ENCODE results near the gene PLA2G6. TPM values are rescaled to one million over a fixed set of nuclear protein-coding genes. Genes with fewer than 3 reads are reported as not detected.

The PLA2G6 gene
- total and polyA plus RNA-seq, 2 of the 8 experiments (the other 6 are each of a cell fraction or from before 2014, with no cell fraction given) = 13.2 to 21.0 TPM

DNA sequence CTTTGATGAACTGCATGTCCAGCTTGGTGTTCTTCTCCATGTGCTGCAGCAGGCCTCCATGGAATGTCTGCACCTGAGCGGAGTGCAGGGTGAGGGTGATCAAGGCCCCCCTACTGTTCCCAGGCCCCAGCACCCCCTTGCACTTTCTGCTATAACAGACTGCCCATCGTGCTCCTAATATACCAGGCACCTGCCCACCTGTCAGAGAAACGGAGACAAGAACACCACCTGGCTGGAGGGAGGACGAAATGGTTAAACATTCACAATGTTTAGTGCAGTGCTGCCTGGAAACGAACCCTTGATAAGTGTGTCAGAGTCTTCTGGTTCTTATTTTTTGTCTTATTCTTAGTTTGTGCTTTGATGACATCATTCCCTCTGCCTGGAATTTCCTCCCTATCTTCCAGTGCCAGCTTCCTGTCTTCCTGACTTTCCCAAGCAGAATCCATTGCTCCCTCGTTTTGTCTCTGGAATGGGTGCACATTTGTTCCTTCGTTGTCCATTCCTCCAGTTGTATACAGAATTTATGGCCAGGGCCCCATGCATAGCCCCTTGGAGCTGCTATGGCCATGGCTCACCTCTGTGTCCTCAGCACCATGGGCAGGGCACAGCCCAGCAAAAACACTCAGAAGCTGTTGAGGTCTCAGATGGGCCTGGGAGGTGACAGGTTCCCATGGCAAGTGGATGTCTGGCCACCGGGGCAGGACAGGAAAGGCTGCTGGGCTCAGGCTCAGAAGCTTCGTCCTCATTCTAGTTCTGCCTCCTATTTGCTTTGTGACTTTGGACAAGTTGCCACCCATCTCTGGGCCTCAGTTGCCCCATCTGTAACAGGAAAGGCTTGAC is 83.0 kb downstream of the PLA2G6 start (continued):
- no peak for TF ChIP-seq HDAC6 (IDR thresholded peaks at IDR 0.05; ENCODE audit: low read depth, low read length)
- no peak for TF ChIP-seq HDAC2 (IDR thresholded peaks at IDR 0.05; ENCODE audit: borderline replicate concordance in 1 of 2, low read depth in 2 of 2, low read length in 2 of 2)
- no peak for TF ChIP-seq GTF2F1 (IDR thresholded peaks at IDR 0.05; ENCODE audit: borderline replicate concordance, low read depth, low read length)
- TF ChIP-seq ATF3 (IDR thresholded peaks at IDR 0.05; ENCODE audit: insufficient read depth, low read depth, low read length) = no peak
- TF ChIP-seq KDM4A (IDR thresholded peaks at IDR 0.05; ENCODE audit: low read depth, low read length, severe bottlenecking) = no peak
- no peak for TF ChIP-seq TAF7 (optimal IDR thresholded peaks at IDR 0.05; ENCODE audit: borderline replicate concordance, low read depth, low read length)
- no peak for TF ChIP-seq RAD21 (IDR thresholded peaks at IDR 0.05 in 1 of 2, conservative IDR thresholded peaks at IDR 0.05 in 1 of 2; ENCODE audit: low read depth in 2 of 2, low read length in 2 of 2)
